ENCODE results near the gene CROCC2. TPM values are rescaled to one million over a fixed set of nuclear protein-coding genes. Genes with fewer than 3 reads are reported as not detected.

The CROCC2 gene
- total and polyA plus RNA-seq, 10 of the 15 experiments (the other 5 are each of a cell fraction or from before 2014, with no cell fraction given) = not detected

DNA sequence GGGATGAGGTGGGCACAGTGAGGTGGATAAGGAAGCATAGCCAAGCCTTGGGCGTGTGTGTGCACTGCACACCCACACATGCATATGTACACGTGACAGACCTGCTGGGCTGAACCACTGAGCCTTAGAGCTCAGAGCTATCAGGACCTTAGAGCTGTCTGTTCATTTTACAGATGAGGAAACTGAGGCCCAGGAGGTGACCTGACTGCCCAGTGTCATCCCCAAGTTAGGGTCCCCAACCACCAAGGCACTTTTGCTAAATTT is 84.1 kb downstream of the CROCC2 start (continued):
- TF ChIP-seq, protein P1, sequence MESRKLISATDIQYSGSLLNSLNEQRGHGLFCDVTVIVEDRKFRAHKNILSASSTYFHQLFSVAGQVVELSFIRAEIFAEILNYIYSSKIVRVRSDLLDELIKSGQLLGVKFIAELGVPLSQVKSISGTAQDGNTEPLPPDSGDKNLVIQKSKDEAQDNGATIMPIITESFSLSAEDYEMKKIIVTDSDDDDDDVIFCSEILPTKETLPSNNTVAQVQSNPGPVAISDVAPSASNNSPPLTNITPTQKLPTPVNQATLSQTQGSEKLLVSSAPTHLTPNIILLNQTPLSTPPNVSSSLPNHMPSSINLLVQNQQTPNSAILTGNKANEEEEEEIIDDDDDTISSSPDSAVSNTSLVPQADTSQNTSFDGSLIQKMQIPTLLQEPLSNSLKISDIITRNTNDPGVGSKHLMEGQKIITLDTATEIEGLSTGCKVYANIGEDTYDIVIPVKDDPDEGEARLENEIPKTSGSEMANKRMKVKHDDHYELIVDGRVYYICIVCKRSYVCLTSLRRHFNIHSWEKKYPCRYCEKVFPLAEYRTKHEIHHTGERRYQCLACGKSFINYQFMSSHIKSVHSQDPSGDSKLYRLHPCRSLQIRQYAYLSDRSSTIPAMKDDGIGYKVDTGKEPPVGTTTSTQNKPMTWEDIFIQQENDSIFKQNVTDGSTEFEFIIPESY (IDR thresholded peaks at IDR 0.05) = no peak
- TF ChIP-seq, protein P2, sequence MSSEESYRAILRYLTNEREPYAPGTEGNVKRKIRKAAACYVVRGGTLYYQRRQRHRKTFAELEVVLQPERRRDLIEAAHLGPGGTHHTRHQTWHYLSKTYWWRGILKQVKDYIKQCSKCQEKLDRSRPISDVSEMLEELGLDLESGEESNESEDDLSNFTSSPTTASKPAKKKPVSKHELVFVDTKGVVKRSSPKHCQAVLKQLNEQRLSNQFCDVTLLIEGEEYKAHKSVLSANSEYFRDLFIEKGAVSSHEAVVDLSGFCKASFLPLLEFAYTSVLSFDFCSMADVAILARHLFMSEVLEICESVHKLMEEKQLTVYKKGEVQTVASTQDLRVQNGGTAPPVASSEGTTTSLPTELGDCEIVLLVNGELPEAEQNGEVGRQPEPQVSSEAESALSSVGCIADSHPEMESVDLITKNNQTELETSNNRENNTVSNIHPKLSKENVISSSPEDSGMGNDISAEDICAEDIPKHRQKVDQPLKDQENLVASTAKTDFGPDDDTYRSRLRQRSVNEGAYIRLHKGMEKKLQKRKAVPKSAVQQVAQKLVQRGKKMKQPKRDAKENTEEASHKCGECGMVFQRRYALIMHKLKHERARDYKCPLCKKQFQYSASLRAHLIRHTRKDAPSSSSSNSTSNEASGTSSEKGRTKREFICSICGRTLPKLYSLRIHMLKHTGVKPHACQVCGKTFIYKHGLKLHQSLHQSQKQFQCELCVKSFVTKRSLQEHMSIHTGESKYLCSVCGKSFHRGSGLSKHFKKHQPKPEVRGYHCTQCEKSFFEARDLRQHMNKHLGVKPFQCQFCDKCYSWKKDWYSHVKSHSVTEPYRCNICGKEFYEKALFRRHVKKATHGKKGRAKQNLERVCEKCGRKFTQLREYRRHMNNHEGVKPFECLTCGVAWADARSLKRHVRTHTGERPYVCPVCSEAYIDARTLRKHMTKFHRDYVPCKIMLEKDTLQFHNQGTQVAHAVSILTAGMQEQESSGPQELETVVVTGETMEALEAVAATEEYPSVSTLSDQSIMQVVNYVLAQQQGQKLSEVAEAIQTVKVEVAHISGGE (CRISPR knock-in tag; IDR thresholded peaks at IDR 0.05) = no peak
- no peak for TF ChIP-seq SMAD1 (IDR thresholded peaks at IDR 0.05; ENCODE audit: low read depth, partially characterized antibody)
- TF ChIP-seq RAD21 (IDR thresholded peaks at IDR 0.05; ENCODE audit: insufficient read depth, low read depth, low read length) = no peak

GRCh38 chr2:240990726-240991377 is 84.7 kb downstream of the CROCC2 start:
- Histone ChIP-seq H4K20me1 (ENCODE audit: control insufficient read depth, insufficient read depth) (no peaks in the 10 kb centered on the region), H3K79me2 (ENCODE audit: control insufficient read depth, insufficient read depth, low read length) (no peaks in the 10 kb centered on the region), H3K9me3 (replicated peaks; ENCODE audit: control insufficient read depth, insufficient read depth, low read length) (no peaks in the 10 kb centered on the region), H3K4me3 (no peak overlapping the region), H3K4me1 (ENCODE audit: control insufficient read depth, insufficient read depth, low read length) (peaks cover 13% of the 10 kb centered on the region), H3K9ac (ENCODE audit: control insufficient read depth, insufficient read depth, low read length) (no peak overlapping the region), H3K36me3 (ENCODE audit: control insufficient read depth in 2 of 2, insufficient read depth in 2 of 2, low read length in 1 of 2) (no peaks in the 10 kb centered on the region), H3K4me2 (ENCODE audit: control insufficient read depth, insufficient read depth) (no peak overlapping the region), H2AFZ (ENCODE audit: control insufficient read depth, low read depth, low read length) (no peak overlapping the region), H3K27ac (ENCODE audit: control insufficient read depth, insufficient read depth) (no peak overlapping the region), H3K27me3 (replicated peaks in 1 of 2; ENCODE audit: control insufficient read depth in 2 of 2, insufficient read depth in 2 of 2, low read length in 1 of 2) (peaks cover 0 to 4% of the 10 kb centered on the region in 2 experiments; a peak in 1 of 4 replicates)
- in situ Hi-C loops (cut with MboI) (no loop called here), intact Hi-C loops (cut with micrococcal nuclease; ENCODE audit: unreplicated experiment) (no loop called here)
- WGBS (ENCODE audit: insufficient coverage, insufficient replicate concordance, low lambda C conversion rate, missing lambda C conversion rate) = 50% methylated on average over 13 of the region's 13 CpGs
- FAIRE-seq = no peak
- ChIA-PET POLR2A (no interaction called here), SMC1A (ENCODE audit: uncharacterized antibody, unreplicated experiment) (no interaction called here), CTCF (interaction anchor here (0.5 to 0.6 kb wide), 2 partner anchors 139 to 341 kb away, joined by 3 read pairs; no protein-coding TSS in a partner anchor), RAD21 (ENCODE audit: unreplicated experiment) (no interaction called here)
- DNase-seq (ENCODE audit: low read depth, low spot score) = no peak
- ATAC-seq = no peak
- TF ChIP-seq EP300 (IDR thresholded peaks at IDR 0.05; ENCODE audit: borderline replicate concordance in 1 of 2, control insufficient read depth in 1 of 2, low read depth in 2 of 2, low read length in 2 of 2) = no peak
- no peak for TF ChIP-seq BHLHE40 (IDR thresholded peaks at IDR 0.05; ENCODE audit: borderline replicate concordance in 1 of 2, low read depth in 2 of 2, low read length in 1 of 2)
- TF ChIP-seq, protein P3, sequence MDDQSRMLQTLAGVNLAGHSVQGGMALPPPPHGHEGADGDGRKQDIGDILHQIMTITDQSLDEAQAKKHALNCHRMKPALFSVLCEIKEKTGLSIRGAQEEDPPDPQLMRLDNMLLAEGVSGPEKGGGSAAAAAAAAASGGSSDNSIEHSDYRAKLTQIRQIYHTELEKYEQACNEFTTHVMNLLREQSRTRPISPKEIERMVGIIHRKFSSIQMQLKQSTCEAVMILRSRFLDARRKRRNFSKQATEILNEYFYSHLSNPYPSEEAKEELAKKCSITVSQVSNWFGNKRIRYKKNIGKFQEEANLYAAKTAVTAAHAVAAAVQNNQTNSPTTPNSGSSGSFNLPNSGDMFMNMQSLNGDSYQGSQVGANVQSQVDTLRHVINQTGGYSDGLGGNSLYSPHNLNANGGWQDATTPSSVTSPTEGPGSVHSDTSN (IDR thresholded peaks at IDR 0.05; ENCODE audit: insufficient replicate concordance, low read depth, low read length) = no peak
- no peak for TF ChIP-seq TCF7 (IDR thresholded peaks at IDR 0.05; ENCODE audit: borderline replicate concordance)
- no peak for TF ChIP-seq E4F1 (IDR thresholded peaks at IDR 0.05; ENCODE audit: borderline replicate concordance, partially characterized antibody)
- TF ChIP-seq IKZF1 (conservative IDR thresholded peaks at IDR 0.05) = no peak
- TF ChIP-seq KAT2A (conservative IDR thresholded peaks at IDR 0.05; ENCODE audit: control insufficient read depth, low read depth, low read length) = no peak
- no peak for TF ChIP-seq CBX3 (IDR thresholded peaks at IDR 0.05; ENCODE audit: borderline replicate concordance, low read depth)
- no TSS peak for BruUV-seq (replicated peaks)

Measured in GM12878 (cell line).